Measurements from ENCODE around the gene PPP1R14D.

GRCh38 chr15:40789119-40789518 is 39.4 kb downstream of the PPP1R14D start:
- TF ChIP-seq, protein P1, sequence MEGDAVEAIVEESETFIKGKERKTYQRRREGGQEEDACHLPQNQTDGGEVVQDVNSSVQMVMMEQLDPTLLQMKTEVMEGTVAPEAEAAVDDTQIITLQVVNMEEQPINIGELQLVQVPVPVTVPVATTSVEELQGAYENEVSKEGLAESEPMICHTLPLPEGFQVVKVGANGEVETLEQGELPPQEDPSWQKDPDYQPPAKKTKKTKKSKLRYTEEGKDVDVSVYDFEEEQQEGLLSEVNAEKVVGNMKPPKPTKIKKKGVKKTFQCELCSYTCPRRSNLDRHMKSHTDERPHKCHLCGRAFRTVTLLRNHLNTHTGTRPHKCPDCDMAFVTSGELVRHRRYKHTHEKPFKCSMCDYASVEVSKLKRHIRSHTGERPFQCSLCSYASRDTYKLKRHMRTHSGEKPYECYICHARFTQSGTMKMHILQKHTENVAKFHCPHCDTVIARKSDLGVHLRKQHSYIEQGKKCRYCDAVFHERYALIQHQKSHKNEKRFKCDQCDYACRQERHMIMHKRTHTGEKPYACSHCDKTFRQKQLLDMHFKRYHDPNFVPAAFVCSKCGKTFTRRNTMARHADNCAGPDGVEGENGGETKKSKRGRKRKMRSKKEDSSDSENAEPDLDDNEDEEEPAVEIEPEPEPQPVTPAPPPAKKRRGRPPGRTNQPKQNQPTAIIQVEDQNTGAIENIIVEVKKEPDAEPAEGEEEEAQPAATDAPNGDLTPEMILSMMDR (IDR thresholded peaks at IDR 0.05): no peak
- TF ChIP-seq POLR2A (IDR thresholded peaks at IDR 0.05): no peak

Measured in gastroesophageal sphincter (tissue), 3 donors.